ENCODE measurements around the gene PLA2G12A.

DNA sequence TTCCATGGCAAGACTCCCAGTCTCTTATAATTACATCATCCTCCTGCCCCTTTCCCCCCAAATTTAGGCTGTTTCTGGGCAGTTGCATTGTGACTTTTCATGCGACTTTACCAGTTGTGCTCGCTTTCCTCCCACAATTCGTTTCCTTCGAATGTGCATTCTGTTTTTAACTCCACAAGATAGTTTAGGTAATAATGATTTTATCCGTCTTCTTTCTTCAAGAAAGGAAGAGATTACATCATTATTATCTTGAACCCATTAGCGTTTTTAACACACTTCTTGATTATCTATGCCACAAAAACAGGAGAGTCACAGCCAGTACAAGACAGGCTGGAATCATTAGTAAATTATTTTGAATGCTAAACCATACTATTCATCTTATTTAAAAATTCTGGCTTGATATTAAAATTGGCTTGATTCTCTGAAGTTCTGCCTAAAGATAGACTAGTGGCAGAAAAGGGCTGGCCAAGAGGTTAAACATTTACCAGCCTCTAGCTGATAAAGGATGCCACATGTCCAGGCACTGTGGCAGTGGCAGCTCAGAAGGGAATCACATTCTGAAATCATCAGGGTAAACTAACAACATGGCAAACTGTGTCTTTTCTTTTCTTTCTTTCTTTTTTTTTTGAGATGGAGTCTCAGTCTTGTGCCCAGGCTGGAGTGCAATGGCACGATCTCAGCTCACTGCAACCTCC lies 19.7 kb upstream of the PLA2G12A start:
- TF ChIP-seq XRCC5 (IDR thresholded peaks at IDR 0.05; ENCODE audit: low read depth, low read length) (no peak), PTTG1 (tag; IDR thresholded peaks at IDR 0.05; ENCODE audit: low read depth) (no peak), ZNF121 (CRISPR knock-in tag; conservative IDR thresholded peaks at IDR 0.05) (no peak), CEBPB (tag; IDR thresholded peaks at IDR 0.05) (no peak), TAF1 (IDR thresholded peaks at IDR 0.05; ENCODE audit: control insufficient read depth, extremely low read depth, insufficient read depth, low read length, severe bottlenecking) (no peak), NR2F6 (CRISPR knock-in tag; IDR thresholded peaks at IDR 0.05) (no peak), CBX8 (IDR thresholded peaks at IDR 0.05; ENCODE audit: borderline replicate concordance, extremely low read depth, low read depth, low read length, poor library complexity, severe bottlenecking) (no peak), NR1H2 (CRISPR knock-in tag; IDR thresholded peaks at IDR 0.05) (no peak), SREBF2 (CRISPR knock-in tag; IDR thresholded peaks at IDR 0.05) (no peak), ZNF282 (CRISPR knock-in tag; IDR thresholded peaks at IDR 0.05) (no peak), NFRKB (IDR thresholded peaks at IDR 0.05; ENCODE audit: low read depth) (no peak)
- TF ChIP-seq, protein P1, sequence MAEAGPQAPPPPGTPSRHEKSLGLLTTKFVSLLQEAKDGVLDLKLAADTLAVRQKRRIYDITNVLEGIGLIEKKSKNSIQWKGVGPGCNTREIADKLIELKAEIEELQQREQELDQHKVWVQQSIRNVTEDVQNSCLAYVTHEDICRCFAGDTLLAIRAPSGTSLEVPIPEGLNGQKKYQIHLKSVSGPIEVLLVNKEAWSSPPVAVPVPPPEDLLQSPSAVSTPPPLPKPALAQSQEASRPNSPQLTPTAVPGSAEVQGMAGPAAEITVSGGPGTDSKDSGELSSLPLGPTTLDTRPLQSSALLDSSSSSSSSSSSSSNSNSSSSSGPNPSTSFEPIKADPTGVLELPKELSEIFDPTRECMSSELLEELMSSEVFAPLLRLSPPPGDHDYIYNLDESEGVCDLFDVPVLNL (CRISPR knock-in tag; IDR thresholded peaks at IDR 0.05; ENCODE audit: low read depth): no peak

All from K562 (cell line).